NT2/D1 (cell line): Measurements from ENCODE around the gene AMPD2.

ENCODE experiments used
- SUZ12 ChIP-seq: IDR thresholded peaks from 2 replicates; pipeline ENCODE4 v1.6.1; 2011; ENCODE audit not compliant: insufficient read length, insufficient read depth; ENCODE audit errors: extremely low read depth
- YY1 ChIP-seq: IDR thresholded peaks from 2 replicates; pipeline ENCODE4 v1.6.1; 2011; ENCODE audit not compliant: insufficient read length, insufficient read depth

DNA sequence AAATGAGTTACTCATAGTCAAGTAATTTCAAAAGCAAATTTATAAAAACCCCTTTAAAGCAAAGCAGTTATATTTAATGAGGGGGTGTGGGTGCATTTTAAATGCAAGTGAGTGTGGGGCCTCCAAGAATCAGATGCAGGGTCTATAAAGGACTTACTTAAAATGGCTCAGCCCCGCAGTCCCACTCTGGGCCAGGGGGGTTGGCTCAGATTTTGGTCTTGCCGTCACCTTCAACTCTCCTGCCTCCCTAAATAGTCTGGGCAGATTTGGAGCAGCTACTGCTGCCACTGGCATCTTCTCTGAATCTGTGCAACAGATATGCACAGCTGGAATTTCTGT lies 16.2 kb downstream of the AMPD2 start:
- TF ChIP-seq YY1 (no peak), SUZ12 (no peak)
